Stimulated activated naive CD8-positive, alpha-beta T cell treated with anti-CD3 and anti-CD28 coated beads, Interleukin-15, amount 100 ng/mL, for 72 hours (primary cell): ENCODE results near the gene EPG5.

Experiments
- ATAC-seq: fragments of 150-1000 bp; cut with Tn5 transposase; 2 replicates; pipeline ENCODE4 v1.10.0; 2021; ENCODE audit warnings: mild to moderate bottlenecking, moderate library complexity
- DNase-seq, 2 donors: peaks; one replicate each; pipeline ENCODE4 v3.0.0; 2021 to 2022
- H3K27ac Mint-ChIP-seq, 2 donors: one replicate each; pipeline ENCODE4 v1.8.0; 2022; ENCODE audit warnings: mild to moderate bottlenecking in 2 of 2, mixed read lengths in 2 of 2, moderate library complexity in 2 of 2
- H3K27me3 Mint-ChIP-seq: one replicate; pipeline ENCODE4 v1.8.0; 2022; ENCODE audit warnings: mixed read lengths
- H3K4me1 Mint-ChIP-seq: one replicate; pipeline ENCODE4 v1.8.0; 2022; ENCODE audit warnings: mild to moderate bottlenecking, mixed read lengths
- H3K4me3 Mint-ChIP-seq, 2 donors: one replicate each; pipeline ENCODE4 v1.8.0; 2022; ENCODE audit warnings: mild to moderate bottlenecking in 2 of 2, mixed read lengths in 2 of 2, moderate library complexity in 1 of 2
- H3K9me3 Mint-ChIP-seq, 2 donors: one replicate each; pipeline ENCODE4 v1.8.0; 2022; ENCODE audit warnings: mixed read lengths in 2 of 2

Gene EPG5

DNA sequence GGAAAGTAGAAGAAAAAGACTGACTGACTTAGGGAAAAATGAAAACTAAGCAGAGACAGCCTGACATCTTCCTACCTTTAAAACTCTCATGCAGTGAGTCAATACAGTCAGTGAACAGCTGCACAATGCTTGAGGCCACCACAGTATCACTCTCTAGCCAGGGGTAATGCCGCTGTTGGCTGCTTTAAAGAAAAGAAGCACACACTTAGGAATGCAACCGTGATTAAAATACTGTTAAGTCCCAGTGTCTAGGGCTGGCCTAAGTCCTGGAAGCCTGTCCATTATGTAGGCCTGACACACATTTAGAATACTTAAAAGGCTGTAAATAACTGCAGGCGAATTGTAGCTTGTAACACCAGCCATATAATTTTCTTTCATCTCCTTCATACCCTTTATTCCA lies 91.0 kb downstream of the EPG5 start:
- H3K27ac Mint-ChIP-seq, result no peak overlapping the region
- peaks cover 29 to 30% of the 10 kb centered on the region in 2 donors for H3K9me3 Mint-ChIP-seq
- H3K4me3 Mint-ChIP-seq, result no peak overlapping the region
- no peaks in the 10 kb centered on the region for H3K27me3 Mint-ChIP-seq
- DNase-seq (no peak), ATAC-seq (no peak)
- H3K4me1 Mint-ChIP-seq, result peaks cover 44% of the 10 kb centered on the region

- ATAC-seq (peak; percentile 95), DNase-seq (peak; percentile 65 to 83)
- Mint-ChIP-seq H3K9me3 (peaks cover 31 to 32% of the 10 kb centered on the region in 2 donors), H3K4me3 (peak overlapping the region; percentile 34 to 54), H3K27ac (peak overlapping the region; percentile 61 to 93), H3K27me3 (no peaks in the 10 kb centered on the region), H3K4me1 (peaks cover 38% of the 10 kb centered on the region)
Measured at GRCh38 chr18:45874491-45875184, 92.5 kb downstream of the EPG5 start.

DNA sequence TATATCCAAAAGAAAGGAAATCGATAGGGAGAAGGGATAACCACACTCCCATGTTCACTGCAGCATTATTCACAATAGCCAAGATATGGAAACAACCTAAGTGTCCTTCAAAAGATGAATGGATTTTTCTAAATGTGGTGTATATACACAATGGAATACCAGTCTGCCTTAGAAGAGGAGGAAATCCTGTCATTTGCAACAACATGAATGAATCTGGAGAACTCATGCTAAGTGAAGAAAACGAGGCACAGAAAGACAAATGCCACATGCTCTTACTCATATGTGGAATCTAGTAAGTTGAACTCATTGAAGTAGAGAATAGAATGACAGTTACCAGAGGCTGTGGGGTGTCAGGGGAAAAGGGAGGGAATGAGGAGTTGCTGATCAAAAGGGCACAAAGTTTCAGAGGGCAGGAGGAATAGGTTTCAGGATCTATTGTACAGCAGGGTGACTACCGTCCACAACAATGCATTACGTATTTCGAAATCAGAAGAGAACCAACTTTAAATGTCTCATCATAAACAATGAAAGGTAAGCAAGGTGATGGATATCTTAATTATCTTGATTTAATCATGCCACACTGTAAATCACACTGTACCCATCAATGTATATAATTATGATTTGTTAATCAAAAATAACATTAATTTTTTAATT lies 95.6 kb downstream of the EPG5 start:
- ATAC-seq, result no peak
- Mint-ChIP-seq H3K9me3 (peaks cover 31 to 32% of the 10 kb centered on the region in 2 donors), H3K4me1 (peaks cover 35% of the 10 kb centered on the region), H3K27me3 (no peaks in the 10 kb centered on the region), H3K27ac (peak overlapping the region in 1 of 2 donors; percentile 2), H3K4me3 (no peak overlapping the region)
- no peak for DNase-seq

GRCh38 chr18:45870419-45870818 lies 96.7 kb downstream of the EPG5 start:
- no peak overlapping the region for H3K27ac Mint-ChIP-seq
- no peak for DNase-seq
- peaks cover 36% of the 10 kb centered on the region for H3K4me1 Mint-ChIP-seq
- H3K4me3 Mint-ChIP-seq, result no peak overlapping the region
- no peak for ATAC-seq
- H3K27me3 Mint-ChIP-seq, result no peaks in the 10 kb centered on the region
- peaks cover 27 to 29% of the 10 kb centered on the region in 2 donors for H3K9me3 Mint-ChIP-seq

DNA sequence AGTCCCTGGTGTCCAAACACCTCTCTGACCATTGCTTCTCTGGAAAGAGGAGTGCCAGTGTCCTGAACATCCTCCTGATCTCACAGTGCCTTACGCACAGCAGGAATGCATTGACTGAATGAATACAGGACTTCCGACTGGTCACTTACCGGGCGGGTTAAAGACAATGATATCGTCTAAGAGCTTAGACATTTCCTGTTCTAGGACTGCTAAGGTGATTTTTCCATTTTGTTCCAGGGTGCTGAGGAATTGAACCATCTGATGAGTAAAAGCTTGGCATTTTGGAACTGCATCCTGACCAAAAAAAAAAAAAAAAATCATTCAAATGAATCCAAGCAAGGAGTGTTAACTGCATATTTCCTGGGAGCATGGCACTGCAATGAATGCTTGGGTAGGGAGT lies 101.7 kb downstream of the EPG5 start:
- no peak for ATAC-seq
- no peak overlapping the region for H3K27ac Mint-ChIP-seq

DNA sequence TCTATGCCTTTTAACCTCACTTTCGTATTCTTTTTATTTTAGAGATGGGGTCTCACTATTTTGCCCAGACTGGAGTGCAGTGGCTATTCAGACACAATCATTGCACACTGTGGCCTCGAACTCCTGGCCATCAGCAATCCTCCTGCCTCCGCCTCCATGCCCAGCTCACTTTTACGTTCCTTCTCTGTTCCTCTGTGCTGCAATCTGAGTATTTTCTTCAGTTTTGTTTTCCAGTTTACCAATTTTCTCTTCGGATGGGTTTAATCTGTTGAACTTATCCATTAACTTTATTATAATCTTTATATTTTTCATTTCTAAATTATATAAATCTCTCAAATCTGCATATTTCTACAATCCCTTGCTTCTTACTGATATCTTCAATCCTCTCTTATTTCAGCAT lies 103.0 kb downstream of the EPG5 start:
- Mint-ChIP-seq H3K9me3 (peaks cover 10 to 13% of the 10 kb centered on the region in 2 donors), H3K27ac (no peak overlapping the region), H3K4me1 (peaks cover 13% of the 10 kb centered on the region), H3K27me3 (no peaks in the 10 kb centered on the region), H3K4me3 (no peak overlapping the region)
- no peak for ATAC-seq
- DNase-seq, result no peak

More for the DNA sequence above, 101.7 kb downstream of the EPG5 start:
- no peak for DNase-seq
- peaks cover 10 to 13% of the 10 kb centered on the region in 2 donors for H3K9me3 Mint-ChIP-seq
- no peaks in the 10 kb centered on the region for H3K27me3 Mint-ChIP-seq
- H3K4me3 Mint-ChIP-seq, result no peak overlapping the region
- peaks cover 13% of the 10 kb centered on the region for H3K4me1 Mint-ChIP-seq

- no peak overlapping the region for H3K4me3 Mint-ChIP-seq
- no peak for DNase-seq
- H3K4me1 Mint-ChIP-seq, result peaks cover 13% of the 10 kb centered on the region
- H3K9me3 Mint-ChIP-seq, result peaks cover 10 to 13% of the 10 kb centered on the region in 2 donors
- H3K27ac Mint-ChIP-seq, result no peak overlapping the region
- H3K27me3 Mint-ChIP-seq, result no peaks in the 10 kb centered on the region
- ATAC-seq, result peak; percentile 66
Measured at GRCh38 chr18:45863469-45863868, 103.7 kb downstream of the EPG5 start.

- Mint-ChIP-seq H3K9me3 (peaks cover 10 to 13% of the 10 kb centered on the region in 2 donors), H3K4me1 (peaks cover 13% of the 10 kb centered on the region), H3K4me3 (no peak overlapping the region), H3K27me3 (no peaks in the 10 kb centered on the region), H3K27ac (no peak overlapping the region)
- ATAC-seq (no peak), DNase-seq (no peak)
Measured at GRCh38 chr18:45861926-45862325, 105.2 kb downstream of the EPG5 start.

DNA sequence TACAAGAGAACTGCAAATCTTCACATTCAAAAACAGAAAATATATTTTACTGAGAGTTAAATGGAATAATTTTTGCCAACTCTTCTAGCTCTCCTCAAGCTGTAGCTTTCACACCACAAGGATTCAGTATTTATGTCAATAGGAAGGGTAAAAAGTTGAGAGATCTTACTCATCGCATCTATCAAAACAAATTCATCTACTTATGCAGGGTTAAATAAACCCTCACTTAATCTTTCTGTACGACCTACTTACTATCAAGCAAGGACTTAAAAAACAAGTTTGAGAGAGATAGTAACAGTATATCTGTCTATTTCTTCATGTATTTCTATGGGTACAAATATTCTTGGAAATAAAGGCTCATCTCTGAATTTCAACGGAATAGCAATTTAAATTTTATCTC lies 106.2 kb downstream of the EPG5 start:
- Mint-ChIP-seq H3K27me3 (no peaks in the 10 kb centered on the region), H3K4me1 (peaks cover 8% of the 10 kb centered on the region), H3K9me3 (peaks cover 10 to 13% of the 10 kb centered on the region in 2 donors), H3K27ac (no peak overlapping the region), H3K4me3 (no peak overlapping the region)
- no peak for DNase-seq
- no peak for ATAC-seq

DNA sequence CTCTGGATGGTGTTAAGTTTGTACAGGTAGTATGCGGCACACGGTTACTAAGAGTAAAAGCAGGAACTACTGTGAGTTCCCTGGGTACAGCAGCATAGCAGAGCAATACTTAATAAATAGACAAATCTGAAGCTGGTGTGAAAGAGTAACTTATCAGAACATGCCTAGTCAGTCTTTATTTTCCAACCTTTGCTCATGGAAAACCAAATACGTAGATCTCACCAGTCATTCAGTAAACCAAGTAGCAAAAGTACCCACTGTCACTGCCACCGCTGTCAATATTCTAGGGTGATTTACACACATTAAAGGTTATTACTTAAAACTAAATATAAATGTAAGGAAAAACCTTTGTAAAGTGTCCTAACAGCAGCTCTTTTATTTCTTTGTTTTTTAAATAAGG lies 106.6 kb downstream of the EPG5 start:
- no peak overlapping the region for H3K4me3 Mint-ChIP-seq
- ATAC-seq (no peak), DNase-seq (no peak)
- peaks cover 10 to 13% of the 10 kb centered on the region in 2 donors for H3K9me3 Mint-ChIP-seq
- no peak overlapping the region for H3K27ac Mint-ChIP-seq
- peaks cover 8% of the 10 kb centered on the region for H3K4me1 Mint-ChIP-seq
- H3K27me3 Mint-ChIP-seq, result no peaks in the 10 kb centered on the region

DNA sequence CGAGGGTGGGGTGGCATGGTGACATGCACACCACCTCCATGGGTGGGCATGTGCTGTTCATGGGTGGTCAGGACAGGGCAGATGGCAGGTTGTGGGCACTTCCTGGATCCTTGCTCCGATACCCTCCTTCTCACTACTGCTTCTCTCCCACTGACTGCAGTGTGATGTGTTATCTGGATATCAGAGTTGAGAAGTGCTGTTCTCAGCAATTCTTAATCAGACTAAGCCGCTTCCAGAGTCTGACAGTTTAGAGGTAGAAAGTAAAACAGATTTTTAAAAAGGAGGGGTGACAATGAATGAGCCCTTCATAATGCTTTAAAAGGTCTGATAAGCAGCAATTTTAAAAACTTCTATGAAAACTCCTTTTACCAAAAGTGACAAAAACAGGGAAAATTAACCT lies 107.8 kb downstream of the EPG5 start:
- Mint-ChIP-seq H3K4me3 (no peak overlapping the region), H3K9me3 (peaks cover 7 to 9% of the 10 kb centered on the region in 2 donors), H3K27ac (peak overlapping the region in 1 of 2 donors; percentile 69), H3K4me1 (peaks cover 8% of the 10 kb centered on the region), H3K27me3 (no peaks in the 10 kb centered on the region)
- ATAC-seq (no peak), DNase-seq (no peak)

DNA sequence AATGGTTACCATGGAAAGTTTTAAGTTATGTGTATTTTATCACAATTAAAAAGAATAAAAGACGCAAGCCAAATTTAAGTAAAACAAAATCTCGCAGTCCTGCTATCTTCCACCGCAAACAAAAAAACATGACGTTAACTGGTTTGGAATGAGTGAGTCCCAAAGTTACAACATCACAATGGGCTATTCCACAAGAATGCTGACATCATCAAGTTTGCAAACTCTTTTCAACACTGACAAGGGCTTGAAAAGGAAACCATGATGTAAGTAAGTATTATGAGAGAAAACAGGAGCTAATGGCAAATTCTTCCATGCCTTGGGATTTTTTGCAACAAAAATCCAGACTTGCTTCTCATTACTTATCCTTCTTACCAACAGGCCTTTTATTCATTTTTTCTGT lies 110.6 kb downstream of the EPG5 start:
- Mint-ChIP-seq H3K27me3 (no peaks in the 10 kb centered on the region), H3K9me3 (no peaks in the 10 kb centered on the region), H3K4me3 (no peak overlapping the region), H3K27ac (no peak overlapping the region), H3K4me1 (no peaks in the 10 kb centered on the region)
- ATAC-seq (no peak), DNase-seq (no peak)

GRCh38 chr18:45854036-45854586 lies 113.0 kb downstream of the EPG5 start:
- H3K4me3 Mint-ChIP-seq, result no peak overlapping the region
- ATAC-seq, result no peak
- no peak for DNase-seq
- H3K4me1 Mint-ChIP-seq, result peaks cover 13% of the 10 kb centered on the region
- H3K27me3 Mint-ChIP-seq, result no peaks in the 10 kb centered on the region
- no peaks in the 10 kb centered on the region for H3K9me3 Mint-ChIP-seq
- peak overlapping the region in 1 of 2 donors; percentile 27 for H3K27ac Mint-ChIP-seq

- H3K27ac Mint-ChIP-seq, result peak overlapping the region in 1 of 2 donors; percentile 51
- ATAC-seq (no peak), DNase-seq (no peak)
- no peaks in the 10 kb centered on the region for H3K9me3 Mint-ChIP-seq
- H3K27me3 Mint-ChIP-seq, result no peaks in the 10 kb centered on the region
- H3K4me3 Mint-ChIP-seq, result no peak overlapping the region
- H3K4me1 Mint-ChIP-seq, result peaks cover 27% of the 10 kb centered on the region
Measured at GRCh38 chr18:45852631-45853030, 114.5 kb downstream of the EPG5 start.

- ATAC-seq (no peak), DNase-seq (no peak)
- Mint-ChIP-seq H3K27ac (no peak overlapping the region), H3K9me3 (no peaks in the 10 kb centered on the region), H3K4me3 (no peak overlapping the region), H3K4me1 (peaks cover 40% of the 10 kb centered on the region), H3K27me3 (no peaks in the 10 kb centered on the region)
Measured at GRCh38 chr18:45851161-45851925, 115.8 kb downstream of the EPG5 start.
